ENCODE measurements around the gene ACOX1.

DNA sequence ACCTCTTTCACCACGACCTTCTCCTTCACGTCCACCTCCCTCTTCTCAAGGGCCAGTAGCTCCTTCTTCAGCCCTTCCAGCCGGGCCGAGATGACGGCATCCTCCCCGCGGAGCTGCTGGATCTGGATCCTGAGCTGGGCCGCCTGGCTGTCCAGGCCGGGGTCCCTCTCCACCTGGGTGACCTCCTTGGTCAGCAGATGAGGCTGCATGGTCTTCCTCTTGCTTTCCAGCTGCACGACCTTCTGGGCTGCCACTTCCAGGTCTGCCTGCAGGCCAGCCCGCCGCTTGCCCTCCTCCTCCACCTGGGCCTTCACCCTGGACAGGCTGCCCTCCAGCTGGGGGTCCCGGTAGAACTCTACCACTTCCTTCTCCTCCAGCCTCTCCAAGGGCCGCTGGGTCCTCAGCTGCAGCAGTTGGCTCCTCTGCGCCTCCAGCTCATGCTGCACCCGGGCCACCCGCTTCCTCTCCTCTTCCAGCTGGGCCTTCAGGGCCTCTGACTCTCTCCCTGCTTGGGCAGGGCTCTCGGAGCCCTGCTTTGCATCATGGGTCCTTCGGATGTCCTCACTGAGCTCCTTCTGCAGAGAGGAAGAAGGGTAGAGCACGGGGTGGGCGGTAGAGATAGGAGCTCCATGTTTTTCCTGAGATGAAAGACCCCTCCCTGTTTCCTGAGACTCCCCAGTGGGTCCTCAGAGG lies 31.1 kb upstream of the ACOX1 start:
- TF ChIP-seq, protein P1, sequence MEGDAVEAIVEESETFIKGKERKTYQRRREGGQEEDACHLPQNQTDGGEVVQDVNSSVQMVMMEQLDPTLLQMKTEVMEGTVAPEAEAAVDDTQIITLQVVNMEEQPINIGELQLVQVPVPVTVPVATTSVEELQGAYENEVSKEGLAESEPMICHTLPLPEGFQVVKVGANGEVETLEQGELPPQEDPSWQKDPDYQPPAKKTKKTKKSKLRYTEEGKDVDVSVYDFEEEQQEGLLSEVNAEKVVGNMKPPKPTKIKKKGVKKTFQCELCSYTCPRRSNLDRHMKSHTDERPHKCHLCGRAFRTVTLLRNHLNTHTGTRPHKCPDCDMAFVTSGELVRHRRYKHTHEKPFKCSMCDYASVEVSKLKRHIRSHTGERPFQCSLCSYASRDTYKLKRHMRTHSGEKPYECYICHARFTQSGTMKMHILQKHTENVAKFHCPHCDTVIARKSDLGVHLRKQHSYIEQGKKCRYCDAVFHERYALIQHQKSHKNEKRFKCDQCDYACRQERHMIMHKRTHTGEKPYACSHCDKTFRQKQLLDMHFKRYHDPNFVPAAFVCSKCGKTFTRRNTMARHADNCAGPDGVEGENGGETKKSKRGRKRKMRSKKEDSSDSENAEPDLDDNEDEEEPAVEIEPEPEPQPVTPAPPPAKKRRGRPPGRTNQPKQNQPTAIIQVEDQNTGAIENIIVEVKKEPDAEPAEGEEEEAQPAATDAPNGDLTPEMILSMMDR (IDR thresholded peaks at IDR 0.05) = no peak
- TF ChIP-seq POLR2A (IDR thresholded peaks at IDR 0.05) = no peak
